GM18498 (cell line): ENCODE measurements around the gene SMLR1.
A peak's percentile ranks its signal among the peaks of the same experiment; 100 is the strongest.
"Not testable (repeated sequence)": the region's sequence is repeated elsewhere in the genome, so short reads cannot be mapped to it uniquely, and the experiment has no call there.

ENCODE experiments used
- ATAC-seq: cut with Tn5 transposase; IDR thresholded peaks from one replicate; pipeline ENCODE4 v1.9.1; 2021; ENCODE audit warnings: mild to moderate bottlenecking, moderate library complexity; ENCODE audit not compliant: unreplicated experiment

Gene SMLR1

GRCh38 chr6:130827247-130828149 is at the start of gene SMLR1:
TSS of gene SMLR1 (plus strand) at chr6:130827406. CDS start at chr6:130827414, 8 bp downstream.
- no peak for ATAC-seq

- no peak for ATAC-seq
These were observed 48.1 kb upstream of the SMLR1 start for GRCh38 chr6:130778946-130779657.

- no peak for ATAC-seq
These were observed 47.6 kb upstream of the SMLR1 start for GRCh38 chr6:130779658-130780033.

GRCh38 chr6:130780122-130780521 is 47.1 kb upstream of the SMLR1 start:
- no peak for ATAC-seq

GRCh38 chr6:130781557-130781956 is 45.6 kb upstream of the SMLR1 start:
- ATAC-seq: peak; percentile 72

GRCh38 chr6:130783416-130784107 is 43.6 kb upstream of the SMLR1 start:
- no peak for ATAC-seq

GRCh38 chr6:130787726-130788500 is 39.3 kb upstream of the SMLR1 start:
- ATAC-seq: no peak

GRCh38 chr6:130788954-130789353 is 38.3 kb upstream of the SMLR1 start:
- ATAC-seq: no peak

GRCh38 chr6:130794010-130794697 is 33.1 kb upstream of the SMLR1 start:
- ATAC-seq: no peak

- no peak for ATAC-seq
These were observed 32.5 kb upstream of the SMLR1 start for GRCh38 chr6:130794738-130795137.

- no peak for ATAC-seq
These were observed 30.8 kb upstream of the SMLR1 start for GRCh38 chr6:130796313-130796905.

GRCh38 chr6:130797061-130797460 is 30.1 kb upstream of the SMLR1 start:
- ATAC-seq: no peak

- ATAC-seq: not testable (repeated sequence)
These were observed 25.8 kb upstream of the SMLR1 start for GRCh38 chr6:130801368-130801767.

- no peak for ATAC-seq
These were observed 16.7 kb upstream of the SMLR1 start for GRCh38 chr6:130810307-130811030.

- no peak for ATAC-seq
These were observed 15.3 kb upstream of the SMLR1 start for GRCh38 chr6:130811932-130812331.

- no peak for ATAC-seq
These were observed 12.7 kb upstream of the SMLR1 start for GRCh38 chr6:130814506-130814905.

GRCh38 chr6:130815200-130816071 is 11.8 kb upstream of the SMLR1 start:
- no peak for ATAC-seq

GRCh38 chr6:130822736-130823135 is 4.5 kb upstream of the SMLR1 start:
- ATAC-seq: no peak
